IMR-90 (cell line): ENCODE results near the gene TAF1B. TPM values are rescaled to one million over a fixed set of nuclear protein-coding genes. Genes with fewer than 3 reads are reported as not detected.

Experiments
- ATAC-seq: fragments of 200-7000 bp; cut with Tn5 transposase; 2 replicates; pipeline ENCODE4 v1.9.1; 2020; ENCODE audit warnings: low read depth, mild to moderate bottlenecking, moderate library complexity
- BruUV-seq: library from RNA; stranded (reverse); fragments of 400-500 nt; replicated peaks from 2 replicates; lab custom pipeline; 2021; lab: Mats Ljungman, UMichigan
- CTCF ChIA-PET: fragments of 300-600 bp; formaldehyde crosslinking; extraction: SDS; loops from one replicate; lab custom pipeline; 2021; ENCODE audit warnings: antibody characterized with exemption; lab: Yijun Ruan, JAX
- POLR2A ChIA-PET: fragments of 300-600 bp; sonication (Branson Sonifier 250); formaldehyde crosslinking; loops from one replicate; lab custom pipeline; 2022; ENCODE audit warnings: antibody characterized with exemption; ENCODE audit not compliant: unreplicated experiment; lab: Charles Lee
- DNase-seq: peaks from one replicate; pipeline ENCODE4 v3.0.0; 2013
- H2AFZ ChIP-seq: replicated peaks from 2 replicates; pipeline ENCODE3; 2013; ENCODE audit warnings: low read length, mild to moderate bottlenecking; ENCODE audit not compliant: poor library complexity
- H2AK5ac ChIP-seq: 2 replicates; pipeline ENCODE4 v1.6.1; 2013; ENCODE audit warnings: low read depth, low read length, inconsistent platforms
- H2AK9ac ChIP-seq: replicated peaks from 2 replicates; pipeline ENCODE3; 2013; ENCODE audit warnings: mild to moderate bottlenecking, low read depth, low read length, moderate library complexity; ENCODE audit not compliant: poor library complexity
- H2BK120ac ChIP-seq: 2 replicates; pipeline ENCODE4 v1.6.1; 2013; ENCODE audit warnings: low read depth, low read length, inconsistent platforms
- H2BK15ac ChIP-seq: 3 replicates; pipeline ENCODE4 v1.6.1; 2013; ENCODE audit warnings: low read depth, low read length, inconsistent platforms
- H2BK20ac ChIP-seq: 2 replicates; pipeline ENCODE4 v1.6.1; 2013; ENCODE audit warnings: low read depth, mild to moderate bottlenecking, inconsistent platforms, low read length, moderate library complexity
- H2BK5ac ChIP-seq: 2 replicates; pipeline ENCODE4 v1.6.1; 2013; ENCODE audit warnings: mild to moderate bottlenecking, low read depth, low read length, inconsistent platforms; ENCODE audit not compliant: poor library complexity, severe bottlenecking
- H3K14ac ChIP-seq: replicated peaks from 2 replicates; pipeline ENCODE4 v1.6.1; 2013; ENCODE audit warnings: low read depth, low read length, inconsistent platforms
- H3K18ac ChIP-seq: 2 replicates; pipeline ENCODE4 v1.6.1; 2013; ENCODE audit warnings: low read depth, low read length, control low read depth
- H3K23ac ChIP-seq: 2 replicates; pipeline ENCODE4 v1.6.1; 2013; ENCODE audit warnings: low read depth, low read length, inconsistent platforms
- H3K27ac ChIP-seq: 2 replicates; pipeline ENCODE4 v1.5.1; 2013; ENCODE audit warnings: mild to moderate bottlenecking, control low read depth, low read length; ENCODE audit not compliant: insufficient read depth
- H3K27me3 ChIP-seq: 2 replicates; pipeline ENCODE4 v1.6.1; 2013; ENCODE audit warnings: low read length; ENCODE audit not compliant: control insufficient read depth, insufficient read depth
- H3K36me3 ChIP-seq: 2 replicates; pipeline ENCODE4 v1.6.1; 2013; ENCODE audit warnings: low read length, mixed read lengths; ENCODE audit not compliant: control insufficient read depth, insufficient read depth
- H3K4ac ChIP-seq: 2 replicates; pipeline ENCODE4 v1.6.1; 2013; ENCODE audit warnings: low read depth, low read length, inconsistent platforms
- H3K4me1 ChIP-seq: 2 replicates; pipeline ENCODE4 v1.6.1; 2013; ENCODE audit warnings: low read length, mixed read lengths; ENCODE audit not compliant: control insufficient read depth, insufficient read depth
- H3K4me2 ChIP-seq: 2 replicates; pipeline ENCODE4 v1.6.1; 2013; ENCODE audit warnings: low read depth, mild to moderate bottlenecking, control low read depth, low read length, moderate library complexity
- H3K4me3 ChIP-seq: 2 replicates; pipeline ENCODE4 v1.5.1; 2013; ENCODE audit warnings: low read depth, mild to moderate bottlenecking, control low read depth, low read length, moderate library complexity; ENCODE audit not compliant: insufficient read depth
- H3K56ac ChIP-seq: 2 replicates; pipeline ENCODE4 v1.6.1; 2013; ENCODE audit warnings: low read length, inconsistent platforms; ENCODE audit not compliant: insufficient read depth; ENCODE audit errors: extremely low read depth
- H3K79me1 ChIP-seq, 2 experiments: 2 replicates each; pipeline ENCODE4 v1.6.1; 2013; ENCODE audit warnings: low read length in 2 of 2, inconsistent platforms in 1 of 2, low read depth in 1 of 2
- H3K9ac ChIP-seq: 2 replicates; pipeline ENCODE4 v1.6.1; 2013; ENCODE audit warnings: low read depth, low read length, control low read depth
- H3K9me1 ChIP-seq: 2 replicates; pipeline ENCODE4 v1.6.1; 2013; ENCODE audit warnings: low read length, inconsistent platforms; ENCODE audit not compliant: insufficient read depth
- H3K9me3 ChIP-seq: 2 replicates; pipeline ENCODE4 v1.6.1; 2013; ENCODE audit warnings: low read length; ENCODE audit not compliant: control insufficient read depth, insufficient read depth
- H4K20me1 ChIP-seq: 2 replicates; pipeline ENCODE4 v1.6.1; 2013; ENCODE audit warnings: low read length, inconsistent platforms; ENCODE audit not compliant: insufficient read depth
- H4K5ac ChIP-seq: 2 replicates; pipeline ENCODE4 v1.6.1; 2013; ENCODE audit warnings: mild to moderate bottlenecking, low read depth, low read length, control low read depth
- H4K8ac ChIP-seq, 2 experiments: 2 replicates each; pipeline ENCODE4 v1.6.1; 2013; ENCODE audit warnings: low read depth in 2 of 2, low read length in 2 of 2, control low read depth in 1 of 2, inconsistent platforms in 1 of 2
- H4K91ac ChIP-seq: 2 replicates; pipeline ENCODE4 v1.6.1; 2013; ENCODE audit warnings: low read depth, low read length, inconsistent platforms; ENCODE audit not compliant: insufficient read depth
- BHLHE40 ChIP-seq: fragments of 150-350 bp; IDR thresholded peaks from 2 replicates; pipeline ENCODE4 v1.6.1; 2016; ENCODE audit warnings: mild to moderate bottlenecking, low read depth, low read length
- MAFK ChIP-seq: IDR thresholded peaks from 2 replicates; pipeline ENCODE4 v1.6.1; 2012; ENCODE audit warnings: low read depth, low read length, improper control_type of control experiment
- WGBS, 2 experiments: methylation state at CpG; one replicate each; pipeline versions ENCODE4 v1.1.5 to v1.1.7; 2013; ENCODE audit warnings: missing lambda C conversion rate in 2 of 2; ENCODE audit not compliant: insufficient read length in 1 of 2; ENCODE audit errors: extremely low coverage in 2 of 2; 5-methylcytosine and 5-hydroxymethylcytosine counted together
- dilution Hi-C: fragments of 300-500 bp; cut with HindIII; formaldehyde crosslinking; loops from one replicate; pipeline ENCODE4 v1.14.3; 2018; ENCODE audit warnings: low sequenced_read_pairs; ENCODE audit not compliant: unreplicated experiment
- in situ Hi-C: fragments of 300-500 bp; cut with MboI; formaldehyde crosslinking; loops from 3 replicates; pipeline ENCODE4 v1.14.3; 2019; ENCODE audit warnings: low sequenced_read_pairs, inconsistent platforms, mixed read lengths
- intact Hi-C: fragments of 100-400 bp; cut with micrococcal nuclease; formaldehyde crosslinking; loops from 2 replicates; pipeline ENCODE4 v1.10.0; 2022
- polyA plus RNA-seq, 3 experiments: library from polyadenylated mRNA; depleted of rRNA; stranded (reverse); fragments of >200 nt; gene quantifications; 2 replicates each; pipeline ENCODE4 v1.2.3, GENCODE V29; 2012; ENCODE audit warnings: low replicate concordance in 1 of 3
- total RNA-seq: library from RNA; depleted of rRNA; stranded (reverse); fragments of >200 nt; gene quantifications from 2 replicates; pipeline ENCODE4 v1.2.3, GENCODE V29; 2012

The TAF1B gene
- total and polyA plus RNA-seq, 2 of the 4 experiments (the other 2 are of a cell fraction) = 8.4 to 19.9 TPM

GRCh38 chr2:9800639-9800974 is 42.7 kb upstream of the TAF1B start:
- Histone ChIP-seq H3K9ac (no peak overlapping the region), H3K9me1 (peaks cover 11% of the 10 kb centered on the region; the same call in 1 of the 2 replicates), H4K8ac (peak overlapping the region in 1 of 2 experiments; percentile 38; a peak in 1 of 4 replicates), H3K36me3 (no peaks in the 10 kb centered on the region), H3K4me3 (no peak overlapping the region), H3K27ac (no peak overlapping the region), H3K23ac (no peak overlapping the region), H3K4me2 (no peak overlapping the region), H4K91ac (0 out of 2 replicates have a peak overlapping the region, but pooled peaks have one; percentile 19), H2AK9ac (peak overlapping the region; percentile 88), H3K18ac (no peak overlapping the region), H3K27me3 (no peaks in the 10 kb centered on the region; the same call in 1 of the 2 replicates), H2BK120ac (peak overlapping the region; percentile 89), H4K5ac (no peak overlapping the region), H3K14ac (no peak overlapping the region), H2BK20ac (0 out of 2 replicates have a peak overlapping the region, but pooled peaks have one; percentile 22), H4K20me1 (no peaks in the 10 kb centered on the region; the same call in 1 of the 2 replicates), H3K56ac (no peak overlapping the region), H3K4me1 (peaks cover 20% of the 10 kb centered on the region), H3K79me1 (no peaks in the 10 kb centered on the region), H2BK15ac (no peak overlapping the region), H2BK5ac (peak overlapping the region; percentile 7), H2AK5ac (no peak overlapping the region), H3K9me3 (no peaks in the 10 kb centered on the region), H2AFZ (peak overlapping the region; percentile 69), H3K4ac (peak overlapping the region; percentile 96; the same call in 1 of the 2 replicates)
- ATAC-seq (no peak), DNase-seq (no peak)
- CTCF ChIA-PET = interaction anchor here (0.8 to 1.5 kb wide), 2 partner anchors 43 to 183 kb away, joined by 3 to 5 read pairs; no protein-coding TSS in a partner anchor
- 87% methylated on average over 4 of the region's 5 CpGs; no CpG with 5 or more reads in 1 of the 2 experiments for WGBS, 2 experiments
- dilution Hi-C loops = no loop called here
- no peak for TF ChIP-seq MAFK
- no peak for TF ChIP-seq BHLHE40
- POLR2A ChIA-PET = no interaction called here
- BruUV-seq = no TSS peak
- in situ Hi-C loops = loop anchor here (10.0 to 25.0 kb wide), 2 partner anchors 624 to 862 kb away; no protein-coding TSS in a partner anchor
- intact Hi-C loops = no loop called here
